Measurements from ENCODE around the gene DKK1. TPM values are rescaled to one million over a fixed set of nuclear protein-coding genes. Genes with fewer than 3 reads are reported as not detected.

DKK1 gene
- total and polyA plus RNA-seq, 2 of the 13 experiments (the other 11 are each of a cell fraction or from before 2014, with no cell fraction given), result 123 to 262 TPM

GRCh38 chr10:52322323-52322722 lies 8.2 kb downstream of the DKK1 start (continued):
- TF ChIP-seq AKNA (CRISPR knock-in tag; IDR thresholded peaks at IDR 0.05; ENCODE audit: borderline replicate concordance) (no peak), EHMT2 (IDR thresholded peaks at IDR 0.05; ENCODE audit: borderline replicate concordance, low read depth, low read length) (no peak)

- Histone ChIP-seq H3K9me3 (ENCODE audit: low read length) (no peaks in the 10 kb centered on the region), H3K27me3 (ENCODE audit: control insufficient read depth in 1 of 2, insufficient read depth in 2 of 2, low read length in 2 of 2) (no peaks in the 10 kb centered on the region), H3K4me3 (replicated peaks in 1 of 3; ENCODE audit: insufficient read depth in 1 of 3, low read depth in 2 of 3, low read length in 3 of 3) (no peak overlapping the region), H3K4me1 (ENCODE audit: insufficient read depth, low read length) (no peaks in the 10 kb centered on the region), H3K4me2 (ENCODE audit: low read depth, low read length) (no peak overlapping the region), H3K79me2 (ENCODE audit: insufficient read depth, low read length) (no peaks in the 10 kb centered on the region), H2AFZ (ENCODE audit: low read length) (no peak overlapping the region), H3K9ac (ENCODE audit: insufficient read depth, low read depth, low read length) (no peak overlapping the region), H3K36me3 (replicated peaks in 1 of 2; ENCODE audit: control insufficient read depth in 1 of 2, insufficient read depth in 2 of 2, low read length in 2 of 2) (no peaks in the 10 kb centered on the region), H4K20me1 (ENCODE audit: insufficient read depth, low read length) (no peaks in the 10 kb centered on the region), H3K27ac (ENCODE audit: extremely low read length, insufficient read depth, low read length) (no peak overlapping the region)
- 68% methylated on average over 1 of the region's 1 CpG for WGBS (ENCODE audit: low lambda C conversion rate)
- no TSS peak for BruUV-seq (replicated peaks)
- DNase-seq (ENCODE audit: low spot score) (no peak), ATAC-seq (no peak), FAIRE-seq (no peak)
- ChIA-PET POLR2A (no interaction called here), CTCF (ENCODE audit: low intra/inter-chr PET ratio, low total read pairs) (no interaction called here)
- in situ Hi-C loops (cut with HindIII; ENCODE audit: extremely low pct_ligation_motif_present, low pct_unique_long_range_greater_than_20kb) (no loop called here), intact Hi-C loops (cut with micrococcal nuclease; ENCODE audit: unreplicated experiment) (no loop called here)
- TF ChIP-seq ZFYVE20 (CRISPR knock-in tag; IDR thresholded peaks at IDR 0.05; ENCODE audit: borderline replicate concordance, low read depth) (no peak), ZNF367 (CRISPR knock-in tag; IDR thresholded peaks at IDR 0.05; ENCODE audit: borderline replicate concordance) (no peak), BORCS8-MEF2B (CRISPR knock-in tag; IDR thresholded peaks at IDR 0.05) (no peak), RFXANK (CRISPR knock-in tag; IDR thresholded peaks at IDR 0.05) (no peak), IKZF4 (CRISPR knock-in tag; IDR thresholded peaks at IDR 0.05; ENCODE audit: borderline replicate concordance, low read depth, not compliant biosample characterization) (no peak), ZNF879 (CRISPR knock-in tag; IDR thresholded peaks at IDR 0.05) (no peak), YY1 (IDR thresholded peaks at IDR 0.05; ENCODE audit: insufficient read depth, insufficient replicate concordance, low read depth, low read length) (no peak), ZNF574 (CRISPR knock-in tag; IDR thresholded peaks at IDR 0.05) (no peak), SATB2 (CRISPR knock-in tag; IDR thresholded peaks at IDR 0.05) (no peak), STAT6 (CRISPR knock-in tag; IDR thresholded peaks at IDR 0.05; ENCODE audit: borderline replicate concordance) (no peak)
These were observed 8.9 kb downstream of the DKK1 start for GRCh38 chr10:52322936-52323335.

Data from HepG2 (cell line).